GM18499 (cell line): ENCODE data around the gene IFI35.

Source experiments
- ATAC-seq: cut with Tn5 transposase; IDR thresholded peaks from one replicate; pipeline ENCODE4 v1.9.1; 2021; ENCODE audit warnings: moderate number of reproducible peaks; ENCODE audit not compliant: insufficient read depth, unreplicated experiment

IFI35 gene

DNA sequence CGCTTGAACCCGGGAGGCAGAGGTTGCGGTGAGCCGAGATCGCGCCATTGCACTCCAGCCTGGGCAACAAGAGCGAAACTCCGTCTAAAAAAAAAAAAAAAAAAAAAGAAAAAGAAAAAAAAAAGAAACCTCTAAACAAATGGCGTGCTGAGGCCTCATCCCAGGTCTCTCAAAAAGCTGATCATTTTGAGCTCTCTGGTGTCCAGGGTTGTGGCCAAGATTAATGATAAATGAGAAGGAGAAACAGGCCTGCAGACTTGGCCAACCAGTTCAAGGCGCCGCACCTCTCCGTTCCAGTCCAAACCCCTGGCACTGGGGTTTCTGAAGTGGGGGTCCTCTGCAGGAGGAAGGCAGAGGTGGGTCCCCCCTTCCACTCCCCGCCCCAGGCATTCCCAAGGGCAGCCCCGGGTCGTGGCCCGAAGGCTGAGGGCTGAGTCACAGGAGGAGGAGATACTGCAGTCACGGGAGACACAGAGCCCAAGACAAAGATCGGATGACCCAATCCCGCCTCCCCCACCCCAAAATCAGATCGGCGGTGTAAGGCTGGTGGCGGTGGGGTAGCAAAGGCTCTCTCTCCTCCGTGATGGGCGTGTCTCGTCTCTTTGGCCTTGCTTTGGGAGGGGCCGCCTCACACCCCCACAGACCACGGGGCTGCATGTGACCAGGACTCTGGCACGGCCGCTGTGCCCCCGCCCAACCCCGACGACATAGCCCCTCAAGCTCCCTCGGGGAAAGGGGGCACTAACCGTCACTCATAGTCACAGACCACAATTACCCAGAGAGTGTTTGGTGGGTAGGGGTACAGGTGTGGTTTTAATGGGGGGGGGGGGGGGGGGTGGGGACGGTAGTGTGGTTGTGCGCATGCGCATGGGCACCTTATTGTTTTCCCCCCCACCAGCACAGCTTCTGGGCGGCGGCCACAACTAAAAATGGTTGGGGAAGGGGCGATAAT lies 14.5 kb downstream of the IFI35 start:
- ATAC-seq: no peak

DNA sequence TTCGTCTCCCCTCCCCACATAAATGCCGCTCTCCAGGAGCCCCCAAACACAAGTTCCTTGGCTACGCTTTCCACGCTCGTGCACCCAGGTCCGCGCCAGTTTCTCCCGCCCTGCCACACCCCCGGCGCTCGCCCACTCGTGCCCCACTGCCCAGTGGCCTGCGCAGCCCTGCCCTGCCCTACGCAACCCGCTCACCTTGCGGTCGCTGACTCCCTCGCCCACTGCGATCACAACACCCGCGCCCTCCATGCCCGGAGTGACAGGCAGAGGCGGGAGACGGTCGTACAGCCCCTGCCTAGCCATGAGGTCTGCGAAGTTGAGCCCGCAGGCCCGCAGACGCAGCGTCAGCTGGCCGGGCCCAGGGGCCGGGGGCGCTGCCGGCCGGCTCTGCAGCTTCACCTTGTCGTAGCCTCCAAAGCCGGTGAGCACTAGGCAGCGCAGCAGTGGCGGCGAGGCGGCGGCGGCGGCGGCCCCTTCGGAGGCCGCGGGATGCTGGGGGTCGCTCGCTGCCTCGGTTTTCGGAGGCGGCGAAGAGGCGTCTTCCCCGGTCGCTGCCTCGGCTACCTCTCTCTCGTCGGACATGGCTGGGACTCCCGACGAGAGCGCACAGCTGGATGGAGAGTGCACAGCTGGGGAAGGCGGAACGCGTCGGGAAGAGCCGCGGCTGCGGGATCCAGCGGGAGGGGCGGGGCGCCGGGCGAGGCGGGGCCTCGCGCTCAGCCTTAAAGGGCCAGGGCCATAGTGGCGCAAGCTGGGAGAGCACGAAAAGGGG lies 15.3 kb downstream of the IFI35 start, which contains the start of gene VAT1:
Gene VAT1, minus strand, starts transcription at position 645 of the 772 bp plus-strand sequence. Its CDS starts 63 bp downstream, at position 582.
- ATAC-seq: no peak

DNA sequence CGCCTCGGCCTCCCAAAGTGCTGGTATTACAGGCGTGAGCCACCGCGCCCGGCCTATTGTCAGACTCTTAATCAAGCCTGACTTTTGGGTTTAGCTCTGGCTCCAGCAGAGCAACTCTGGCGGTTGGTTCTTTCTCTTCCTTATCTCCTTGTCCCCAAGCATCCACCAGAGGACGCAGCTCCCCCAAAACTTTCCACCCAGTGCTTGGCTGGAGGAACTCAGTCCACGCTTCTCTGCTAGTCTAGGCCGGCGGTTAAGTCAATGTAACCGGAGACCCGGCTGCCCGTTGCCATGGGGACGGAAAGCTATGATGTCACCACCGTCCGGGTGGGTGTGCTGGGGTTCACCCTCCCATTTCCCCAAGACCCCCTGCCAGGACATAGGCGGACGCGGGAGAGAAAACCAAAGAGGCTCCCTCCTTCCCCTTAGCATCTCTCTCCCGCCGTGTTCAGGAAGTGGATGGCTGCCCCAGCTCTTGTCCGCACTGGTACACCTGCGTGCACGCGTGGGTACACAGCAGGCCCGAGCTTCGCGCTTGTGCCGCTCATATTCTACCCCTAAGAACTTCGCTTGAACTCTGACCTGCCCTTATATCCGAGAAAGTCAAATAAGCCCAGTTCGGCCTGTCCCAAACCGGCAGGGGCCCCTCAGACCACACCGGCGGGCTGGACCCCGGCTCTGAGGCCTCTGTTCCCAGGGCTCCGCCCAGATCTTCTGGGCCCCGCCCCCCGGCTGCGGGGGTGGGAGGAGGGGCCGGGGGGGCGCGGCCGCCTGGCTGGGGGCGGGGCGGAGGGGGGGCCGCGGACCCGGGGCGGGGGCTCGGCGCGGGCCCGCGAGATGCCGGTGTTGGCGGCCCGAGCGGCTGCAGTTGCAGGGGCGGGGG lies 18.1 kb downstream of the IFI35 start, which contains the start of gene RND2:
Gene RND2, plus strand, starts transcription at position 825 of the 883 bp plus-strand sequence. CDS start 117 bp downstream, outside the sequence.
- no peak for ATAC-seq

DNA sequence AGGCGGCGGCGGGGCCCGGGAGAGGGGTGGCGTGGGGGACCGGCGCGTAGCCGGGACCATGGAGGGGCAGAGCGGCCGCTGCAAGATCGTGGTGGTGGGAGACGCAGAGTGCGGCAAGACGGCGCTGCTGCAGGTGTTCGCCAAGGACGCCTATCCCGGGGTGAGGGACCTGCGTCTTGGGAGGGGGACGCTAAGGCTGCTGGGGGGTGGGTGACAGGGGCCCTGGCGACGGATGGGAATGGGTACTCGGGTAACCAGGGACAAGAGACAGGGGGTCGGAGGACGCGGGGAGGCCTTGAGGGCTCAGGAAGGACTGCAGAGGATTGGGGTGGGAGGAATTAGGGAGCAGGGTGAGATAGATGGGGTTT lies 18.7 kb downstream of the IFI35 start:
- ATAC-seq: no peak

DNA sequence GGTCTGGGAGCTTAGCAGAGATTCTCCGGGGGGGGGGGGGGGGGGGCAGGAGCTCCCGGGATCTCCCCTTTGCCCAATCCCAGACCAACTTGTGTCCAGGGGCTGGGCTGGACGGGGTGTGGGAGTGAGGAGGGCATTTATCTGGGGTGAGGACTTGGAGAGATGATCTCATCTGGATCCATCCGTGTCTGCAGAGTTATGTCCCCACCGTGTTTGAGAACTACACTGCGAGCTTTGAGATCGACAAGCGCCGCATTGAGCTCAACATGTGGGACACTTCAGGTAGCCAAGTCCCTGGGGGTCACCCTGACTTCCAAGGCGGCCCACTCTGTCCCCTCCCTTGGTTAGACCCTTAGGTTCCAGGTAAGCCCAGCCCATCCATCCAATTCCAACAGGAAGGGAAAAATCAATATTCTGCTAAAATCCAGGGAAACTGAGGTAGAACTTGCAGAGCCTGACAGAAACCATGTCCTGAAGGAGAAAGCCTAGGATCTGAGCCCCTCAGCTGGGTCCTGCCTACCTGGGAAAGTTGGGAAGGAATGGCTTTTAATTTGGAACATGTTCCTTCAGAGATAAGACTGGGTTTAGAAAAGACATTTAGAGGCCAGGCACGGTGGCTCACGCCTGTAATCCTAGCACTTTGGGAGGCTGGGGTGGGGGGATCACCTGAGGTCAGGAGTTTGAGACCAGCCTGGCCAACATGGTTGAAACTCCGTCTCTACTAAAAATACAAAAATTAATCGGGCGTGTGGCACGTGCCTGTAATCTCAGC lies 19.4 kb downstream of the IFI35 start:
- no peak for ATAC-seq

DNA sequence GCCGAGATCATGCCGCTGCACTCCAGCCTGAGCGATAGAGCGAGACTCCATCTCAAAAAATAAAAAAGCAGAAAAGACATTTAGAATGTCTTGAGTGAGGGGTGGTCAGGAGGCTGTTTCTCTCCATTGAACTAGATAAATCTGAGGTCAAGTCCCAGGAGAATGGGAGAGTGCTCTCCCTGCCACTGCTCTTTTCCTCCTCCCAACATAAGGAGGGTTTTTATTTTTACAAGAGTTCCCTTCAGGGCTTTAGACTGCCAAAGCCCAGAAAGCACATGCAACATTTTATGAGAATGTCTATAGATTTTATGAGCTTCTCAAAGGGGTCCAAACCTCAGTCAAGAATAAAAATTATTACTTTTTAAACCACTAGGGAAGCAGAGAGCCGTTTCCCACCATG lies 20.0 kb downstream of the IFI35 start:
- ATAC-seq: no peak

DNA sequence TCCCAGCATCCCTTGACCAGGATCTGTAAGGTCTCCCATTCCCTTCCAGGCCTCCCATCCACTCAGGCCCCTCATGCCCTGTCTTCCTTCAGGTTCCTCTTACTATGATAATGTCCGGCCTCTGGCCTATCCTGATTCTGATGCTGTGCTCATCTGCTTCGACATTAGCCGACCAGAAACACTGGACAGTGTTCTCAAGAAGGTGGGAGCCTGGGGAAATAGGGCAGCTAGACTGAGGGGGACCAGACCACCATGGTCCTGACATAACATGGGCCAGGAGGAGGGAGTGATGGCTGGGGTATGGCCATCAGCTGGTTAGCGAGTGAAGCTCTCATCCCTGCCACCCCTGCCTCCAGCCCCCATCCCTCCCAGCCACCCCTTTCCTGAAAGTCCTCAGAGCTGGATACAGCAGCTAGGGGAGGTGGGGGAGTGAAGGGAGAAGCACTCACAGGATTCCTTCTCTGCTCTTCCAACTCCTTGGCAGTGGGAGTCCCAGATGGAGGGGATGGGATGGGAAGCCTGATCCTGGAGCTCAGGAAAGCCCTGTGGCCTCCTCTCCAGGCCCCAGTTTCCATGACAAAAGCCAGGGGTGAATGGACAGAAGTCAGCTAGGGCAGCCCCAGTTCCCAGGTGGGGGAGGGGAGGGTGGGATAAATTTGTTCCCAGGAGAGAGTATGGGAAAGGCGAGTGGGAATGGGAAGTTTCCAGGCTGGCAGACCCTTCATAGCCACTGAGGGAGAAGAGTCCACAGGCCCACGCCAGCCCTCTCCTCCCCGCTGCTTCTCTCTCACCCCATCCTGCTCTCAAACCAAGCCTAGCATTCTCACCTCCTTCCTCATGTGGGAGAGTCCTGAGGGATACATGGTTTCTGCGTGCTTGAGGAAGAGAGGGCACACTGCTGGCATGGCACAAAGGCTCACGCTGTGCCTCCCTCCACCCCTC lies 20.8 kb downstream of the IFI35 start:
- ATAC-seq: no peak

DNA sequence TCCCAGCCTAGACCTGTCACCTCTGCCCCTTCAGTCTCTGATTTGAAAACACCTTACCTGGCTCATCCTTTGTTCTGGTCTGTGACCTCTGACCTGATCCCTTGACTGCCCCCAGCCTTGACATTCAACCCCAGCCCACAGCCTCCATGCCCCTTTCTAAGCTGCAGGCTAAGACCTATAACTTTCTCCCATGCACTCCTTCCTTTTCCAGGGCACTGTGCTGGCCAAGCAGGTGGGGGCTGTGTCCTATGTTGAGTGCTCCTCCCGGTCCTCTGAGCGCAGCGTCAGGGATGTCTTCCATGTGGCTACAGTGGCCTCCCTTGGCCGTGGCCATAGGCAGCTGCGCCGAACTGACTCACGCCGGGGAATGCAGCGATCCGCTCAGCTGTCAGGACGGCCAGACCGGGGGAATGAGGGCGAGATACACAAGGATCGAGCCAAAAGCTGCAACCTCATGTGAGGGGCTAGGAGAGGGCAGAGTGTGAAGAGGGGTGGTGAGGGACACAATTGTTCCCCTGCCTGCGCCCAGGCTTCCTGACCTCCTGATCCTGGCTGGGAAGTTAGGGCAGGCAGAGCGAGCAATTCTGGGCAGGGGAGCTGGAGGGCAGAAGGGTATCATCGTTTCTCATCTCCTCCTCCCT lies 21.8 kb downstream of the IFI35 start:
- ATAC-seq: no peak

DNA sequence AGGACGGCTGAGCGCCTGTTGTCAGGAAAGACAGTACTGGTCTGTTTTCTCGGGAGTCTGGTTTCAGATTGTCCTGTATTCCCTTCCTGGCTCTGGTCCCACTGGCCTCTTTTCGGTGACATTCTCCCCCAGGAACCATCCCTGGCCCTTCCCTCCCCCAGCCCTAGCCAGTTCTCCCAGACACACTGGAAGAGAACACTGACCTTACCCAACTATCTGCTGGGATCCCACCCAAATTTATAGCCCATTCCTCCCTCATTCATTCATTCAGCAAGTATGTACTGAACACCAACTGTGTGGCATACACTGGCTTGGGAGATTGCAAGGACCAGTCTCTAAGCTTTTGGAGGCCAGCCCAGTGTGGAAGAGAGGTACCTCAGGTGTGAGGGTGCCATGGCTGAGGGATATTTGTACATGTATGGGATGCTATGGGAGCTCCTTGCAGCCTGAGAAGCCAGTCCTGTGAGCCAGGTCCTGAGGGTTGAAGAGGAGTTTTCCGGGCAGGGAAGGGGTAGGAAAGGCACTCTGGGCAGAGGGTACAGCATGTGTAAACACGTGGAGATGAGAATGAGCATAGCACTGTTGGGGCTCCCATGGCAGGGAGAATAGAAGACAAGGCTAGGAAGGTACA lies 23.7 kb downstream of the IFI35 start:
- ATAC-seq: no peak

DNA sequence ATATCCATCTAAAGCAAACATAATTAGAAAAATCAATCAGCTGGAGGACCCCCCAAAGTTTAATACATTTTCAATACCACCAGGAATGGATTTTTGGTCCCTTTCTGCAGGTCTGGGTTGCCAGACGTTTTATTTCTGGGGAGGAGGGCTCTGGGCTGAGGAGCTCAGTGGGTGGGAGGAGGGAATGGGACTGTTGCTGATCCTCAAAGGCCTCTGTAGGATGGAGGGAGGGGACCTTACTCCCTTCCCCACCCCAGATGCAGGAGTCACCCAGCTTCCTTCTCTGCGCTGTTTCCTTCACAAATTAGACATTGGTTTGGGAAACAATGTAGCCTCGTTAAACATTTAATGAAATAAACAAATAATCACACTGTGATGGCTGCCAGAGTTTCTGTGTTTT lies 25.1 kb downstream of the IFI35 start:
- no peak for ATAC-seq

DNA sequence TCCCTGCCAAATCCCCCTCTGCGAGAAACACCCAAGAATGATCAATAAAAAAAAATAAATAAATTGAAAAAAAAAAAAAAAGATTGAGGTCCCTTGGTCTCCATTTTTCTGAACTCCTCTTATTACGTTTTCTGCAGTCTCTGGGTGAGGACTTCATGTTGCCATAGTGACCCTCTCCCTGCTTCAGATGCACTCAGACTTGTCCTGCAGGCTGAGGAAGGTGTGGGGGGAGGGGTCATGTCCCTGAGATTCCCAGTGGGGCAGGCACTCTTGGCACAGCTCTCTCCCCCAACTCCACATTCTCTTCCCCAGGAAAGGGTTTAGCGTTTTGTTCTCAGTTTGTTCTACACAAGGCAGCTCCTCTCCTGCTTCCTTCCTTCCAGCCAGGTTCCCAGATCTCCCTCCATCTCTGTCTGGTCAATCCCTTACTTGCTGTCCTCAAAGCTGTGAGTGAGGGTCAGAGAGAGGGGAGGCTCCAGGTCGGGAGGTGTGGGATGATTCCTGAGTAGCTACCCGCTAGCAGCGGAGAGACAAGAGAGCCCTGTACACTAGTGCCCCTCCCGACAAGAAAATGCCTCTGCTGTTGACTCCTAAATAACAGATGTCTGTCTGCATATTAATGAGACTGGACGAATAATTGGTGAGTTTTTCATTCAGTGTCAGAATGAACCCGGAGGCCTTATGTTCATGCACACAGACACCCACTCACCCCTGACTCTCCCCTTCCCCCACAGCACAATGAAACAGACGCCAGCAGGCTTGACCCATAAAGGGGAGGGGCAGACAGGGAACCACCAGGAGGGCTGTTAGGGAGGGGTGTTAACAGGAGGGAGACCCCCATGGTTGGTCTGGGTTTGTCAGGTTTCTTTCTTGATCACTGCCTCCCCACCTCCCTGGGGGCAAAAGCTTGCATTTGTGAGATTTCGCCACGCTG lies 27.6 kb downstream of the IFI35 start:
- no peak for ATAC-seq

DNA sequence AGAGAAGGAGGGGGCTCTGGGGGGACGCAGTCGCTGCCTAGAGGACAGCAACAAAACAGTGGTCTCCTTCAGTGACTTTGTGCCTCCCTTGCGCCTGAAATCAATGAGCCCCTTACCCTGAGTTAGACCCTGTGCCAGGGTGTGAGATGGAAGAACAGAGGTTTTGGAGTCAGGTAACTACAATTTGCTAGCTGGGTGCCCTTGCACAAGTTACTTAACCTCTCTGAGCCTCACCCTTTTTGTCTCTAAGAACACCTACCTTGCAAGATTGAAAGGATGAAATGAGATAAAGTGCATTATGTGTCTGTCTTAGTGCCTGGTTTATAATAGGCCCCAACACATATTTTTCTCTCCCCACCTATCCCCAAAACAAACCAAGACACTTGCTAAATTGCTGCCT lies 28.3 kb downstream of the IFI35 start:
- ATAC-seq: no peak

DNA sequence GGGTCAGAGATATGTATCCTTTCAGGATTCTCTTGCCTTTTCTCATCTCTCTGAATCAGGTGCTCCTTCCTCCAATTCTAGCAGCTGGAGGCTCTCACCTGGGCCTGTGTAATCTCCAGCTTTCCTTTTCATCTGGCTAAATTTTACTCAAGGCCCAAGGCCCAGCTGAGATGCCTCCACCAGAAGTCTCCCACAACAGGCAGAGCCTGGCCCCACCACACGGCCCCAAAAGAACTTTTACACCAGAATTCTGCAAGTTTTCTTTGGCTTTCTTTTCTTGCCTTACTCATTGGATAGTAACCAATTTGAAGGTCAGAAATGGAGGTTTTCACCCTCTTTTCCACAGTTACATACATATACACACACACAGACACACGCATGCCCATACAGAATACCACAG lies 33.1 kb downstream of the IFI35 start:
- no peak for ATAC-seq

DNA sequence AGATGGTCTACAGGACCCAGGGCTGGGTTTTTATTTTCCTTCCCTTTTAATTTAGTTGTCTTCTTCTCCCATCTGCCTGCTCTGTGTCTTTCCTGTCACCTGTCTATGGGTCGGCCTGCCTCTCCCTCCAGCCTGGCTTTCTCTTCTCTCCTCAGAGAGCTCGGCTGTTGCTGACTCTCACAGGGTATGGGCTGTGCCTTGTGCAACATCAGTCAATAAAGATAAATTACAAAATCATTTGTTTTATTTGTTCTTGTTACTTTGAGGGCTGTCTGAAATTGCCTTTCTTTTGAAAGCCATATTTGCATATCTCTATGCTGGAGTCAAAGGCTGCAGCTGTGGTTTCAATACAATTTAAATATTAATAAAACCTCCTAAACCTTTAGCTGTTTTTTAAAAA lies 34.1 kb downstream of the IFI35 start:
- no peak for ATAC-seq

DNA sequence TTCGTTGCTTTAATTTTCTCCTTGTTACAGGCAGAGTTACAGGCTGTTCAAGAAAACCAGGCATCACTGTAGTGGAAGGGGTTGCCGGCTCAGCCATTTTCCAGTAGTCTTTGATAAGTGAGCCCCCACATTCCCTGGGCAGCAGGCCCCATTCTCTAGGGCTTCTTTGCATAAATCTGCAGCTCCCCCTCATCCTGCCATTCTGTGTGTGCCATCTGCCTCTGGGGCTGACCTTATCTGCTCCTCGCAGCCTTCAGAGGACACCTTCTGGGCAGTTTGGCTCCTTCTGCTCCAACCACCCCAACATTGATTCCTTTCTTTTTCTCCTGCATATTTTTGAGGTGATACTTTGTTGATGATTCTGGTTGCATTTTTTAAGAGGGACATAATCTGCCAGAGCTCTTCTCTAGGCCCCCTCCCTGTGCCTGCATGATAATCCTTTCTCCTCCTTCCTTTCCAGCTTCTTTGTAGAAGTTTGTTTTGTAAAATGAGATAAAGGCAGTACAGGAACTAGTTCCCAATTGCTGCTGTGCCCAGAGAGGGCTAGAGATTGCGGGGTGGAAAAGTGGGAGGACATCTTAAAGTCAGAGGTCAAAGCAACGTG lies 35.5 kb downstream of the IFI35 start:
- ATAC-seq: no peak

DNA sequence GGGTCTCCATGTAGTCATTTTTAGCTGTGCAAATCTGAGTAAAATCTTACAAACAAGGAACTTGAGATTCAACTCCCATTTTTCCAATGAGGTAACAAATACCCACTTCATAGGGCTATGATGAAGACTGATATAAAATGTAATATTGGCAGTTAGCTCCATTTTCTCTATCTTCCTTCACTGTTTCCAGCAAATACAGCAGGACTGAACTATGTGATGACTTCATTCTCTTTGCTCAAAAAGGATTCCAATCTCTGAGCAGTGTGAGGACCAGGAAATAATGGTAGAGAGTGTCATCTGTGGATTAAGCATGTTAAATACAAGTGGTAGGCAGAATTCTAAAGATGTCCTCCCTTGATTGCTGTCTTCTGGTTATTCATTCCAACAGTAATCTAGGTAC lies 36.7 kb downstream of the IFI35 start:
- ATAC-seq: no peak
